NT2/D1 (cell line): Measurements from ENCODE around the gene PHF21B.

Experiments
- SUZ12 ChIP-seq: IDR thresholded peaks from 2 replicates; pipeline ENCODE4 v1.6.1; 2011; ENCODE audit not compliant: insufficient read length, insufficient read depth; ENCODE audit errors: extremely low read depth
- YY1 ChIP-seq: IDR thresholded peaks from 2 replicates; pipeline ENCODE4 v1.6.1; 2011; ENCODE audit not compliant: insufficient read length, insufficient read depth
- ZNF274 ChIP-seq: IDR thresholded peaks from 2 replicates; pipeline ENCODE4 v1.6.1; 2011; ENCODE audit warnings: mild to moderate bottlenecking, low read depth, low read length

DNA sequence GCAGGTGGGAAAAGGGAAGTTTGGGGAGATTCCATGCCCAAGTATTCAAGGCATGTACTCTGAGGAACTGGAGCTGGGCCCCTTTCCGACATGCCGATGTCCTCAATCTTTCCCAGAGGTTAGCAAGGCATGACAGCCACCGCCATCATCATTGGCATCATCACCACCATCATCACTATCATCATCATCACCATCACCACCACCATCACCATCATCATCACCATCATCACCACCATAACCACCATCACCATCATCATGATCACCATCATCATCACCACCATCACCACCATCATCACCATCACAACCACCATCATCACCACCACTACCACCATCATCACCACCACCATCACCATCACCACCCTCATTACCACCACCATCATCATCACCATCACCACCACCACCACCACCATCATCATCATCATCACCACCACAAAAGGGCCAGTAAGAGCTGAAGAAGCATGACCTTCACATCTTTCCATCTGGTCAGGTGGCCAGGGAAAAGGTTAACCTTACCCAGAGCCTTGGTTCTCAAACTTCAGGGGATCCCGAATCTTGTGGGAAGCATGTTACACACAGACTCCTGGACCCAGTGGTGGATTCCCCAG is 25.8 kb downstream of the PHF21B start:
- TF ChIP-seq ZNF274 (no peak), YY1 (no peak), SUZ12 (no peak)
